Hematopoietic multipotent progenitor cell treated with erythropoietin and hydrocortisone succinate and interleukin-3 and kit ligand, for 15 days (in vitro differentiated cells): ENCODE measurements around the gene GPR132.
"Not testable (repeated sequence)": the region's sequence is repeated elsewhere in the genome, so short reads cannot be mapped to it uniquely, and the experiment has no call there.

ENCODE experiments used
- DNase-seq: peaks from one replicate; pipeline ENCODE4 v3.0.0-alpha.2; 2015; ENCODE audit warnings: low spot score

GPR132 gene

DNA sequence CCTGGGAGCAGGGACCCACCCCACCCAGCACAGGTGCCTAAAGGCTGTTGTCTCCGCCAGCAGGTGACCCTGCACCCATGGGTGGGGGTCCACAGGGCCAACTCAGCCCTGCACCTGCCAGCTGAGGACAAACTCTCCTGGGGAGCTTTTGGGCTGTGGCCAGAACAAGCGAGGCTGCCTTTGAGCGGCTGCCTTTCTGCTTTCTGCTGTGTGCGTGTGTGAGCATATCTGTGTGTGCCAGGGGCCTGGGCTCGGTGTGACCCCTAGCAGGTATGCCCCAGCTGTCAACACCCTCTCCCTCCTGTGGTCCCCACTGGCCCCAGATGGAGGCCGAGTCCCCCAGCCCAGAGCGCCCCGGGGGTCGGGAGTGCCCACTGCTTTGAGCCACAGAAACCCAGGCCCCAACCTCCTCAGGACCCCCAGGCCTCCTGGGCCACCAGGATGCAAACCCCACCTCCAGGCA is 25.9 kb upstream of the GPR132 start:
- no peak for DNase-seq

DNA sequence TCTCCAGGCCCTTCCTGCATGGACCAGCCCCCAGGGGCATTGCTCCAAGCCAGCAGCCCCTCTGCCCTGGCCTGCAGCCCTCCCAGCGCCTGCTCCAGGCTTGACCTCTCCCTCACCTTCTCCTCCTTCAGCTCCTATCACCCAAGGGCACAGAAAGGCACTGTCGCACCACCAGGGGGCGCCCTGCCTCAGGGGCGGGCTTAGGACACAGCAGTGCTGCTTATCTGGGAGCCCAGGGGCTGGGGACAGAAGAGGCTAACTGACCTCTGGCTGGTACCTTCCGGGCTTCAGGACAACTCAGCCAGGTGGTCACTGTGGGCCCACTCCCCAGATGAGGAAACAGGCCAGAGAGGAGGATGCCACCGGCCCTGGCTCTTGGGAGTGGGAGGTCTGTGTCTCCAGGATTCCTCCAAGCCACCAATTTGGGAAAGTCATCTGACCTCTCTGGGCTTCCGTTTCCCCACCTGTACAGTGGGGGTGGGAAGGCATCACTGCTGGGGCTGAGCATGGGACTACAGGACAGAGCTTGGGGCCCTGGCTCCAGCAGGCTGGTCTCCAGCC is 25.3 kb upstream of the GPR132 start:
- DNase-seq = peak; percentile 74

DNA sequence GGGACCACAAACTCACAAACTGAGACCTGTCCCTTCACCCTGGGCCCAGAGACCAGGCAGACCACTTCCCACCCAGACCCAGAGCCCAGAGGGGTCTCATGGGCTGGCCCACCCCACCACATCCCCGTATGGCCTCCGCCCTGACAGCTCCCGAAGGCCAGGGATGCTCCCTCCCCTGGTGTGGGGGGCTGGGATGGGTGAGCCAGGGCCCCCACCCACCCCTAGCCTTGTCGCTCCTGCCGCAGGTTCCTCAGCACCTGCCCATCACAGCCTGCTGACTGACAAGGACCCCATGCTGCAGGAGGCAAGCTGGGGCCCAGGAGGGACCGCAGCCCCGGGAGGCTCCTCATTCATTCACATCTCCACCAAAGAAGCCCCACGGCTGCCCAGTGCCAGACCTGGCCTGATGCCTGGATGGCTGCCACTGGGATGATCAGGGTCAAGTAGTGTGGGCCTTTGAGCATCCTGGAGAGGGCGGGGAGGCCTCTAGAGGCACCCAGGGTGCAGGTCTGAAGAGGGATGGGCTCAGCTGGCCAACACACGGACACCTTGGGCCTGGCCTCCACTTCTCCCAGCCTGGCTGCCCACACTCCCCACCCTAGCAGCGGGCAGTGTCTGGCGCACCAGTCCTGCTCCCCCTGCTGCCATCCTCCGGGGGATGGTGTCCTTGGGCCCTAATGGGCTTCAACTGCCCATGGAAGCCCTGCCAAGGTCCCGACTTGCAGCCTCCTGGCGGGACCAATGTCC is 24.7 kb upstream of the GPR132 start:
- DNase-seq = no peak

GRCh38 chr14:105088812-105089745 is 23.8 kb upstream of the GPR132 start:
- DNase-seq = no peak

GRCh38 chr14:105087963-105088811 is 23.0 kb upstream of the GPR132 start:
- no peak for DNase-seq

DNA sequence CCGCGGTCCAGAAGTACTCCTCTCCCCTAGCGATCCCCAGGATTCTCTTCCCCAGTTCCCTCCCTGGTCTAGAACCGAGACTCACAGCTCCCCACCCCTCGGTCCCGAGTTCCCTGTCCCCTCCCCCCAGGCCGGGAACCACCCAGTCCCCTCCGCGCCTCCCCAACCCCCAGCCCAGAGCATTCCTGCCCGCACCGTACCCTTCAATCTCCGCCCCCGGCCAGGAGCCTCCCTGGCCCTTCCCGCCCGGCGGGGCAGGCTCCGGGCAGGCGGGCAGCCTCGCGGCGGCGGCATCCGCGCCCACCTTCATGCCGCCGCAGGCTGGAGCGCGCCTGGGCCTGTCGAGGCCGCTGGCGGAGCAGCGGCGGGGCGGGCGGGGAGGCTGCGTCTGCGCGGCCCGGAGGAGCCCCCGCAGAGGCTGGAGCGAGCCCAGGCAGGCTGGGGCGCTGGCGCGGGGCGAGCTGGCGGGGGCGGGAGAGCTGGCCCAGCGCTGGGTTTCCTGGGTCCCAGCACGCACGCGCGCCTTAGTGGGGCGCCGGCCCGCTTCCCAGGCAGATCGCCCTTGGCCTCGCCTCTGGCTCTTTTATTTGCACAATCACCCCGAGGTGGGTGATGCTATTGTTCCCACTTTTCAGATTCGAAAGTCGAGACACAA is 22.2 kb upstream of the GPR132 start:
- DNase-seq = no peak

GRCh38 chr14:105086833-105087307 is 21.6 kb upstream of the GPR132 start:
- no peak for DNase-seq

- DNase-seq = no peak
These were observed 20.5 kb upstream of the GPR132 start for GRCh38 chr14:105085766-105086165.

DNA sequence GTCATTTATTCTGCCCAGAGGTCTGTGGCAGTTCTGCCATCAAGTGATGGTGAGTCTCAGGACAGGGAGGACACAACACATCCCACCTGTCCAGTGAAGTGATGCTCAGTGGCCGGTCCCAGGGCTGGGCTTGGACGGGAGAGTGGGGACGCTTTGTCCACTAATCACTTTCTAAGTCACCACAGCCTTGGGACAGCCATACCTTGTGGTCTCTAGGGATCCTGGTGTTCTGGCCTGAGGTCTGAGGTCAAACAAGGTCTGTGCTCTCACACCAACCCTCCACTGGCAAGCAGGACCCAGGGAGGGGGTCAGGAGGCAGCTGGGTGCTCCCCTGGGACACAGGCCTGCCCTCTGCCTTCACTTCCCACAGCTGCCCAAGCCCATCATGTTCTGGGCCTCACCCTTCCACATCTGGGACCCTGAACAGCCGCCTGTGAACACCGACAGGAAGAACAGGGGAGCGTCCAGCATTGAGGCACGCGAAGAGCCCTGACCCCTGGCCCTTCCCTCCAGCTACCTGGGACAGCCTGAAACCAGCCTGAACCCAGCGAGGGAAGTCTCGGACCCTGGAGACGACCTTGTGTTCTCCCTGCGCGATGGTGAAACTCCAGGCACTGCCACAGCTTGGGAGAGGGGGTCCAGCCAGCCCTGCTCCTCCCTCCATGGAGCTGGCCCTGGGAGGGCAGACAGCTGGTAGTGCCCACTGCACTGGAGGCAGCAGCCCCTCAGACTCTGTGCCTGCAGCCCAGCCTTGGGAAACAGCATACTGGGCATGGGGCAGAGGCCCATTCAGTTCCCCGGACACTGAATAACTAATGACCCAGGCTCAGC is 19.7 kb upstream of the GPR132 start:
- no peak for DNase-seq

DNA sequence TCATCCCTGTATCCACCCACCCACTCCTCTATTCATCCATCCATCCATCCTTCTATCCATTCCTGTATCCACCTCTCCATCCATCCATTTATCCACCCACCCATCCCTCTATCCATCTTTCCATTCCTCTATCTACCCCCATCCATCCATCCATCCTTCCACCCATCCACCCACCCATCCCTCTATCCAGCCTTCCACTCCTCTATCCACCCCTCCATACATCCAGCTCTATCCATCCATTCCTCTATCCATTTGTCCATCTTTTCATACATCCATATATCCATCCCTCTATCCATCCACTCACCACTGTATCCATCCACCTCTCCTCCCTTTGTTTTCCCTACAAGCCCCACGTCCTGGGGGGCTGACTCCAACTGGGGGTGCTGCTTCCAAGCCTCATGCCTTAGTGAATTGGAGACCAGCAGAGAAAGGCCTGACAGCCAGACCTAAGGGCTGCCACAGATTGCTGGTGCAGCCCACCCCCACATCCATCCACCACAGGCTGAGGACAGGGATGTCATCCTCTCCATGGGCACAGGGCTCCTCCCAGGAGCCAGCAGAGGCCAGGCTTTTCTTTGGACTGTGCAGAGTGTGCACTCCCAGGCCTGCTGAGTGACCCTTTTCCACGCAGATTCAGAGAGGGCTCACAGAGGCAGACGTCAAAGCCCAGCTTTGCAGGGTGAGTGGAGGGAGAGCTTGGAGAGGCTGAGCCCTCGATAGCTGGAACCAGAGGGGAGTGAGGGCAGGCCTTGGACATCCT is 18.9 kb upstream of the GPR132 start:
- no peak for DNase-seq

DNA sequence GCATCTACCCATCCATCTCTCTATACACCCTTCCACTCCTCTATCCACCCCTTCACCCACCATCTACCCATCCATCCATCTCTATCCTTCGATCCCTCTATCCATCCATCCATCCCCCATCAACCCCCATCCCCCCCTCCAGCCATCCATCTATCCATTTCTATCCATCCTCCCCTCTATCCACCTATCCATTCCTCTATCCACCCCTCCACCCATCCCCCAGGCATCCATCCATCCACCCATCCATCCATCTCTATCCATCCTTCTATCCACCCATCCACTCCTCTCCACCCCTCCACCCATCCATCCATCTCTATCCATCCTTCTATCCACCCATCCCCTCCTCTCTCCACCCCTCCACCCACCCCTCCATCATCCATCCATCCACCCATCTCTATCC is 17.5 kb upstream of the GPR132 start:
- DNase-seq = no peak

- DNase-seq = not testable (repeated sequence)
These were observed 16.2 kb upstream of the GPR132 start for GRCh38 chr14:105081473-105081872.

DNA sequence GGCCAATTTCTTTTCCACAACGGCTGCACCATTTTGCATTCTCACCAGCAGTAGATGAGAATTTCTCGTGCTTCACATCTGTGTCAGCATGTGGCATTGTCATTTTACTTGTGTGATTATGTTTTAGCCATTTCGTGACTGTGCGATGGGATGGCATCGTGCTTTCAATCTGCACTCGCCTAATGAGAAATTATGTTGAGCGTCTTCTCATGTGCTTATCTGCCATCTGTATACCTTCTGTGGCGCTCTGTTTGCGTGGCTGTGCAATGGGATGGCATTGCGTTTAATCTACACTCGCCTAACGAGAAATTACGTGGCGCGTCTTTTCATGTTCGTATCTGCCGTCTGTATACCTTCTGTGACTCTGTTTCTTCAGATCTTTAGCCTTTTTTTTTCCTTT is 14.9 kb upstream of the GPR132 start:
- no peak for DNase-seq

- DNase-seq = no peak
These were observed 13.1 kb upstream of the GPR132 start for GRCh38 chr14:105078294-105078693.

- no peak for DNase-seq
These were observed 12.4 kb upstream of the GPR132 start for GRCh38 chr14:105077649-105077995.

DNA sequence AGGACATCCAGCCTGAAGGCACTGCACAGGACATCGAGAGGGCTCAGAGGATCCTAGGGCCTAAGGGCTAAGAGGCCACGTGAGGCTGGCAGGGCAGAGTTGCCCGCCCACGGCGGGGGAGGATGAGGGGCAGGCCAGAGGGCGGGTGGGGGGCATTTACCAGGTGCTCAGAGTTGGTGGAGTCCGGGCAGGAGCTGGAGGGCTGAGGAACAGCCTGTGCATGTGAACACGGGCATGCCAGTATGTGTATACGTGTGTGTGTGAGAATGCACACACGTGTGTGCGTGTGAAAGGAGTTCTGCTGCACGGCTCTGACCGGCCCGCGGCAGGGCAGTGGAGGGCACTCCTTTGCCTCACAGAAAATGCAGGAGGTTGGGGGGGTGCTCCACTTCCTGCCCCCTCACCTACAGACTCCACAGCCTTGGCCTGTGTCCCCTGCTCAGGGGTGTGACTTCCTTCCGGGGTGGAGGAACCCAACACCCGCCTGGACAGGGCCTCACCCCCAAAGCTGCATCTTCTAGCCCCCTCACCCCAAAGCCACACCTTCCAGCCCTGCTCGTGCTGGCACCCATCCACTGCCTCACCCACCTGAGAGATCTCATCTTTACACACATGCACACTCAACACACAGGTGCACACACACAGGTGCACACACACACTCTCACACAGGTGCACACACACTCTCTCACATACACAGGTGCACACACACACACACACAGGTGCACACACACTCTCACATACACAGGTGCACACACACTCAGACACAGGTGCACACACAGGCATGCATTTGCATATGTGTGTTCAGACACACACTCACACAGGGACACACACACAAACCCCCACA is 11.8 kb upstream of the GPR132 start:
- no peak for DNase-seq

DNA sequence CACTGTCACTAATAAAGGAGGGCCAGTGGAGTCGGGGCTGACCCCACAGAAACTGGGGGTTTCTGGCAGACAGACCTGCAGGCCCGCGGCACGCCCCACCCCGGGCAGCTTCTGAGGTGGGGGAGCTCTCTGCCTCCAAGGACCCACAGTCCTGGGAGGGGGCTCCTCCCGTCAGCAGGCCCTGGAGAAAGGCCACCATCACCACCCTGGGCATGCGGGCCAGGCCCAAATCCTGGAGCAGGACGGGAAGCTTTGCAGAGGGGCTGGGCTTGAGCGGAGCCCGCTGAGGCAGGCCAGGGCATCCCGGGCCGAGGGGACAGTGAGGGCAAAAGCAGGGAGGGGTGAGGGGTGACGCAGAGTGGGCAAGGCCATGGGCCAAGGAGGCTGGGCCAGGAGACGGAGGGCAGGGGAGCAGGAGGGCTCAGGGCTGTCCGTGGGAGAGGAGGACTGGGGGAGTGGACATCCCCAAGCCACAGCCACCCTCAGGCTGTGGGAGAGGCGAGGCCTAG is 11.1 kb upstream of the GPR132 start:
- no peak for DNase-seq
